ENCODE measurements around the gene DLEU7.

The DLEU7 gene

GRCh38 chr13:50793026-50793425, 50.5 kb downstream of the DLEU7 start:
- DNase-seq (ENCODE audit: low read depth in 2 of 2) = no peak

GRCh38 chr13:50788551-50789210, 54.8 kb downstream of the DLEU7 start:
- DNase-seq (ENCODE audit: low read depth in 2 of 2) = no peak

- no peak for DNase-seq (ENCODE audit: low read depth in 2 of 2)
Observed at GRCh38 chr13:50787316-50788195, 55.9 kb downstream of the DLEU7 start.

DNA sequence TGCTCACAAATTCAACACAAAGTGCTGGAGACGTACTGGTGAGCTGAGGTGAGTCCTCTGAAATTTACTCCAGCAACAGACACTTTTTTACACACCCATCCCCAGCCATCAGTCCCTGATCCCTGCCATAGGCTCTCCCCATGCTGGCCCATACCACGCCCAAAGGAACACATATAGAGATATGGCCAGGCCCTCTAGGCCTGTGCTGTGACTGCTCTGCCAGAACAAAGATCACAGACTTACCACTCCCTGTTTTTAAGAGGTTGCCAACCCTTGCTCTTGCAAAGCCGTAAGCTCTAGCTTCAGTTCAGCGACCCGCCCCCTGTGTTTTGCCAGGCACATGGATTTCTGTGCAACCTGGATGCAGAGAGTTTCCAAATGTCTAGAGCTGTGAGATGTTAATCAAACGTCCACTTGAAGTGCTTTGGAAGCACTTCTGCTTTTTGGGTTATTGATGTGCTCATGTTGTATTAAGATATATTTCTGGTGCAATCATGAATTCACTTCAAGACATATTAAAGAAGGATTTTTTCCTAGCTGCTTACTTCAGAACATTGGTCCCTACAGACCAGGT, 59.7 kb downstream of the DLEU7 start:
- DNase-seq (ENCODE audit: low read depth in 2 of 2) = no peak

DNA sequence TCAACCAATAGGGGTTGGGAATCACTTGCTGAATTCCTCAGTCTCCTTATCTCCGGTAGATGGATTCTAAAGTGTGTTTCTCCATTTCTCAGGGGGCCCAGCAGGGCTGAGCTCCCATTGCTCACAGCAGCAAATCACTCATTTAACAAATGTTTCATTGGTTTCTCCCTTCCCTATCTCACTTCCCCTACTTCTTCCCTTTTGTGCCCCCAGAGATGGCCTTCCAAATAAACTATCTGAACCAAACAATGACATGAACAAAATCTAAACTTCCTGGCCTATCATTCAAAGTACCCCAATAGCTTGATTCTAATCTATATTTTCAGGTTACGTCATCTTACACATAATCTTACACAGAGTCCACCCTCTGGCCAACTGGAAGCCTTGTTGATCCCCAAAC, 60.4 kb downstream of the DLEU7 start:
- no peak for DNase-seq (ENCODE audit: low read depth in 2 of 2)

DNA sequence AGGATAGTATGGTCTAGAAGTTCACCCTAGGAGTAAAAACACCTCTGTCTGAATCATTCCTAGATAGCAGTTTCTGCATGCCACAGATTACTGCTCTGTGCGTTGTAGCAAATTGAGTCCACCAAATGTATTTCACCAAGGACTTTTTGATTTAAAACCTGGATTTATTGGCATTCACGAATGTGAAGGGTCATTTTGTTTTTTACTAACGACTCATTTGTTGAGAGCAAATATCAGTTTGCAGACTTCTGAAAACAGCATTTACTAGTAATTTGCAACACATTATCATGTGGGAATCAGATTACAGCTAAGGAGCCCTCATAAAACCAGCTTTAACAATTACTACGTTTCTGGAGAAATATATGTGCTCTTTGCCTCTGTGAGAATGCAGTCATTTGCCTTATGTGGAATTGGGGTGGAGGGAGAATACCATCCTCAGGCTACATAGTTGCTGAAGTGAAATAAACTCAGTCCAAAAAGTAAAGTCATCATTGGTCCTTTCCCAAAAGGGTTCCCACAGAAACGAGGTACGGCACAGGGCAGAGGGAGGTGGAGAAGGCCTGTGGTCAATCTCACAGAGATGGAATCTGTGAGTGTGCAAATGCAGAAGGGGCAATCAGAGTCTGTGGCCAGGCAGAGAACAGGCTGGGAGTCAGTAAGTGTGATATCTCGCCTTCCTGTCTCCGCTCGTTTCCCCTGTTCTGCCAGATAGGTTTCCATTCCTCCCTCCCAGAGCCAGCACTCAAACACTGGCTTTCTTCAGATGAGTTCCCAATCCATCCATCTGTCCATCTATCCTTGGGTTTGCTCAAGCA, 63.1 kb downstream of the DLEU7 start:
- DNase-seq (ENCODE audit: low read depth in 2 of 2) = no peak

DNA sequence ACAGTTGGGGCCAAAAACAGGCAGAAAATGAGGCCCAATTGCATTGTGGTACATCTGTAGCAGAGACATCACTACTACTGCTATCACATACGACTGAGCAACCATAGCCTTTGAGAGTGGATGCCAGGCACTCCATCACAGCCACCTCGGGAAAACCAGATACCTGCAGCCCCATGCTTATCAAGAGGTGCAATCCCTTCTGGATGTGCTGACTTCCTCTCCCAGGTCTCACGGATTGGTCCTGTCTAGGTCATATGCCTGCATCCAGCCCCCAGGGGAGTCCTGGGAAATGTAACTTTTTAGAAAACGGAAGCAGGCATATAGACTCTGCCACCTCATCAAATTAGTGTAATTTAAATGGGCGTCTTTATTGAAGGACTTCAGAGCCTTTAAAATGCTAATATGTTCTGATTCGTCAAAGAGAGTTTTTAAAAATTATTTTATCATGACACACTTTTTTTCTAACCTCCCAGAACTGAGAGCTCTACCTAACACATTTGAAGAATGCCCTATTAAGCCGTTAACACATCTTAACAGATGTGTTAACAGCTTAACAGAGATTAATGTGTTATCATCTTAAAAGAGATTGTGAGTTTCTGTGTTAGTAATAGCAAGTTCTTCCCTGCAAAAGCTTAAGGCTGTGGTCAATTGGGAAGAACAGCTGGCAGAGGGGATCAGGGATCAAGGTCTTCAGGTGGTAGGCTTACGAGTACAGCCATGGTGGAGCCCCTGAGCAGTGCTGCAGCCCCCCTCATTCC, 63.9 kb downstream of the DLEU7 start:
- no peak for DNase-seq (ENCODE audit: low read depth in 2 of 2)

Measured in fibroblast of skin of left biceps (primary cell).